Measurements from ENCODE around the gene GPRIN1. TPM values are rescaled to one million over a fixed set of nuclear protein-coding genes. Genes with fewer than 3 reads are reported as not detected.
A peak's percentile ranks its signal among the peaks of the same experiment; 100 is the strongest.

Gene GPRIN1
- total RNA-seq, result 1 to 10 TPM; 2.5 to 2.6 TPM

GRCh38 chr5:176609724-176610434 is at the start of gene GPRIN1:
GPRIN1 (minus strand) TSS chr5:176610156; CDS start chr5:176599834, 10,322 bp downstream.
- Mint-ChIP-seq H3K4me3 (peak within 1 kb of the TSS; percentile 87), H3K36me3 (ENCODE audit: low read depth) (no peaks in the 10 kb centered on the region), H3K4me1 (peaks cover 19% of the 10 kb centered on the region), H3K27me3 (peaks cover 38% of the 10 kb centered on the region), H3K9me3 (no peaks in the 10 kb centered on the region), H3K27ac (peak within 1 kb of the TSS; percentile 68)
- peak; percentile 47 for DNase-seq
- CTCF ChIA-PET, result interaction anchor here (0.6 to 0.8 kb wide), 2 partner anchors 22 to 78 kb away, joined by 3 read pairs; no protein-coding TSS in a partner anchor
- POLR2A ChIA-PET, result no interaction called here

DNA sequence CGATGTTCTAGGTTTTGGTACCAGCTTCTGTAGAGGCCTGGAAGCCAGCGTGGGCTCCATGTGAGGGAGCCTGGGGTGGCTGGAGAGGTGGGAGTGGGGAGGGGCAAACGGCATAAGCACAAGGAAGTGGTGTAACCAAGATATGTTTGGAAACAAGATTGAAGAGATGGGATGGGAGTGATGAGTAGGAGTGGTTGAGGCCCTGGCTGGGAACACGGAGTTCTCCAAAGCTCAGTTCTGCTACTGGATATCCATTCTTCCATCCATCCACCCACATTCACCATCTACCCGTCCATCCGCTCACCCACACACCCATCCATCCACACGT is 49.5 kb upstream of the GPRIN1 start:
- H3K36me3 Mint-ChIP-seq (ENCODE audit: low read depth), result peaks cover 5% of the 10 kb centered on the region

GRCh38 chr5:176658817-176659511 is 49.0 kb upstream of the GPRIN1 start:
- peak; percentile 68 for DNase-seq
- Mint-ChIP-seq H3K4me1 (peaks cover 33% of the 10 kb centered on the region), H3K9me3 (no peaks in the 10 kb centered on the region), H3K27ac (peak overlapping the region; percentile 48), H3K27me3 (peaks cover 3% of the 10 kb centered on the region), H3K4me3 (peak overlapping the region; percentile 56), H3K36me3 (ENCODE audit: low read depth) (peaks cover 5% of the 10 kb centered on the region)
- ChIA-PET POLR2A (interaction anchor here (0.7 kb wide), 1 partner anchor 12 kb away, joined by 3 read pairs; the partner anchor contains the start of gene TSPAN17), CTCF (interaction anchor here (0.9 to 5.8 kb wide), 12 partner anchors 10 to 929 kb away, joined by 3 to 76 read pairs (median 4); partner anchors contain the start of gene TSPAN17)

More for the DNA sequence above, 49.5 kb upstream of the GPRIN1 start:
- Mint-ChIP-seq H3K4me3 (no peak overlapping the region), H3K9me3 (no peaks in the 10 kb centered on the region), H3K27ac (no peak overlapping the region), H3K27me3 (peaks cover 7% of the 10 kb centered on the region), H3K4me1 (peaks cover 33% of the 10 kb centered on the region)
- no peak for DNase-seq
- POLR2A ChIA-PET, result interaction anchor here (0.7 kb wide), 1 partner anchor 12 kb away, joined by 3 read pairs; the partner anchor contains the start of gene TSPAN17
- CTCF ChIA-PET, result interaction anchor here (0.9 to 5.8 kb wide), 8 partner anchors 10 to 930 kb away, joined by 3 to 76 read pairs (median 5); partner anchors contain the start of gene TSPAN17

DNA sequence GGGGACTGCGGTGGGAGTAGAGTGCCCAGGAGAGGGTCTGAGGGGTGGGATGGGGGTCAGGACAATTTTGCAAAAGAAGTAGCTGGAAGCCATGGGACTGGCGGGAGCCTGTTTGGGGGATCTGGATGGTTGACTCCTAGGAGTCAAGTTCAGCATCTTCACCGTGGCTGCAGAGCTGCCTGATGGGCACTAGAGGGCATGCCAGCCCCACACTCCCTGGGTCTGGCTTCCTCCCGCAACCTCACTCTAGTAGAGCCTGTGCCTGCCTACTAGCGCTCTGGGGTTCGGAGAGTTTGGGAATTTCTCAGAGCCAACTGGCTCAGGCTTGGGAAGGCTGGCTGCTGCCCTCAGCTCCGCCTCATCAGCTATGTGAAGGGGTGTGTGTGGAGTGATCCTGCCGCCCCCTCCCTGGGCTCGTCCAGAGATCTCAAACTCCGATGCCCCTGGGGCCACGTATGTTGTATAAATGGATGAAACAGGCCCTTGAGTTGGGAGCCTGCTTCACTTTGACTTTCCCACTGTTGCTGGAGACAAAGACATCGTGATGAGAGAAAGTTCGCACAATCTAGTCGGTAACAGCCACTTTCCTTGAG is 48.1 kb upstream of the GPRIN1 start:
- peak overlapping the region; percentile 56 for H3K4me3 Mint-ChIP-seq
- CTCF ChIA-PET, result interaction anchor here (0.7 to 5.8 kb wide), 16 partner anchors 10 to 464 kb away, joined by 3 to 76 read pairs (median 4); partner anchors contain the start of genes CDHR2, EIF4E1B, SNCB and TSPAN17
- POLR2A ChIA-PET, result no interaction called here
- no peaks in the 10 kb centered on the region for H3K27me3 Mint-ChIP-seq
- DNase-seq, result peak; percentile 78
- peaks cover 40% of the 10 kb centered on the region for H3K4me1 Mint-ChIP-seq
- peaks cover 12% of the 10 kb centered on the region for H3K36me3 Mint-ChIP-seq (ENCODE audit: low read depth)
- H3K27ac Mint-ChIP-seq, result peak overlapping the region; percentile 48
- no peaks in the 10 kb centered on the region for H3K9me3 Mint-ChIP-seq

GRCh38 chr5:176656467-176656990 is 46.6 kb upstream of the GPRIN1 start:
- H3K4me3 Mint-ChIP-seq, result no peak overlapping the region
- H3K9me3 Mint-ChIP-seq, result no peaks in the 10 kb centered on the region
- peaks cover 17% of the 10 kb centered on the region for H3K36me3 Mint-ChIP-seq (ENCODE audit: low read depth)
- H3K27me3 Mint-ChIP-seq, result no peaks in the 10 kb centered on the region
- no peak for DNase-seq
- H3K27ac Mint-ChIP-seq, result no peak overlapping the region
- POLR2A ChIA-PET, result no interaction called here
- CTCF ChIA-PET, result interaction anchor here (1.7 to 5.8 kb wide), 2 partner anchors 9 to 284 kb away, joined by 4 to 76 read pairs; partner anchors contain the start of gene TSPAN17
- peaks cover 50% of the 10 kb centered on the region for H3K4me1 Mint-ChIP-seq

GRCh38 chr5:176654856-176655255 is 44.9 kb upstream of the GPRIN1 start:
- Mint-ChIP-seq H3K4me3 (no peak overlapping the region), H3K4me1 (peaks cover 53% of the 10 kb centered on the region), H3K27me3 (no peaks in the 10 kb centered on the region), H3K9me3 (no peaks in the 10 kb centered on the region), H3K36me3 (ENCODE audit: low read depth) (peaks cover 17% of the 10 kb centered on the region), H3K27ac (no peak overlapping the region)
- CTCF ChIA-PET, result no interaction called here
- POLR2A ChIA-PET, result no interaction called here
- DNase-seq, result no peak

GRCh38 chr5:176653401-176654385 is 43.7 kb upstream of the GPRIN1 start:
- no peak for DNase-seq
- Mint-ChIP-seq H3K27ac (no peak overlapping the region), H3K27me3 (no peaks in the 10 kb centered on the region), H3K4me3 (no peak overlapping the region), H3K36me3 (ENCODE audit: low read depth) (peaks cover 17% of the 10 kb centered on the region), H3K9me3 (no peaks in the 10 kb centered on the region), H3K4me1 (peaks cover 52% of the 10 kb centered on the region)
- CTCF ChIA-PET, result interaction anchor here (0.6 kb wide), 1 partner anchor 469 kb away, joined by 4 read pairs; no protein-coding TSS in a partner anchor
- POLR2A ChIA-PET, result no interaction called here

DNA sequence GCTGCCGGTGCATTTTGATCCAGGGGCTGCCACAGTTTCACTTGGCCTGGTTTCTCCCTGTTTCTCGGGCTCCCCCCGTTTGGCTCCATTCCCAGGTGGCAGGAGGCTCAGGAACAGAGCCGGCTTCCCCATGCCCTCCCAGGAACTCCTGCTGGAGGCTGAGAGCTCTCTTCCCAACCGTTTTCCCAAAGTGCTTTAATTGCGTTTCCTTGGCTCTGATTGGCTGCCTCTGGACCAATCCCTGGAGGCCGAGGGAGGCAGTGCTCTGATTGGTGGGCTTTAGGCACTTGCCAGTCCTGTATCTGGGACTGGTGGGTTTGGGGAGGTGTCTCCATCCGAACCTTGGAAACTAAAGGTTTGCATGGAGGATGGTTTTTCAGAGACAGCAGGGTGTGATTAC is 42.2 kb upstream of the GPRIN1 start:
- peaks cover 49% of the 10 kb centered on the region for H3K4me1 Mint-ChIP-seq
- H3K4me3 Mint-ChIP-seq, result no peak overlapping the region
- ChIA-PET CTCF (interaction anchor here (10.6 kb wide), 1 partner anchor 7 kb away, joined by 76 read pairs; no protein-coding TSS in a partner anchor), POLR2A (no interaction called here)
- peaks cover 17% of the 10 kb centered on the region for H3K36me3 Mint-ChIP-seq (ENCODE audit: low read depth)
- DNase-seq, result no peak
- H3K27me3 Mint-ChIP-seq, result no peaks in the 10 kb centered on the region
- no peak overlapping the region for H3K27ac Mint-ChIP-seq
- H3K9me3 Mint-ChIP-seq, result no peaks in the 10 kb centered on the region

DNA sequence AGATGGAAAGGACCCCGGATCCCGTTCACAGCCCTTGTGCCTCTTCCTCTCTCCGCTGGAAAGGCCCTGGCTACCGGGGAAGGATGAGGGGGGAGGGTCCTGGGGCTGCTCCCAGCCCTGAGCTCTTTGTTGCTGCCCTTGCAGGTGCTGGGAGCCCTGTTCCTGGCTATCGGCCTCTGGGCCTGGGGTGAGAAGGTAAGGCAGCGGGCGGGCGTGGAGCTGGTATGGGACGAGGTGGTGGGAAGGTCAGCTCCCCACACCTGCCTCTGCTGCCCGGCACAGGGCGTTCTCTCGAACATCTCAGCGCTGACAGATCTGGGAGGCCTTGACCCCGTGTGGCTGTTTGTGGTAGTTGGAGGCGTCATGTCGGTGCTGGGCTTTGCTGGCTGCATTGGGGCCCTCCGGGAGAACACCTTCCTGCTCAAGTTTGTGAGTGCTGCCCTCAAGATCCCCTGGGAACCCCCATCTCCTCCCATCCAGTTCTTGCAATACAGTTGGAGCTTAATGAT is 41.6 kb upstream of the GPRIN1 start:
- DNase-seq, result no peak
- Mint-ChIP-seq H3K27ac (no peak overlapping the region), H3K4me1 (peaks cover 55% of the 10 kb centered on the region), H3K4me3 (no peak overlapping the region), H3K9me3 (no peaks in the 10 kb centered on the region), H3K27me3 (no peaks in the 10 kb centered on the region), H3K36me3 (ENCODE audit: low read depth) (peaks cover 17% of the 10 kb centered on the region)
- ChIA-PET POLR2A (no interaction called here), CTCF (interaction anchor here (0.9 to 10.6 kb wide), 2 partner anchors 8 to 21 kb away, joined by 4 to 76 read pairs; partner anchors contain the start of genes EIF4E1B and SNCB)

DNA sequence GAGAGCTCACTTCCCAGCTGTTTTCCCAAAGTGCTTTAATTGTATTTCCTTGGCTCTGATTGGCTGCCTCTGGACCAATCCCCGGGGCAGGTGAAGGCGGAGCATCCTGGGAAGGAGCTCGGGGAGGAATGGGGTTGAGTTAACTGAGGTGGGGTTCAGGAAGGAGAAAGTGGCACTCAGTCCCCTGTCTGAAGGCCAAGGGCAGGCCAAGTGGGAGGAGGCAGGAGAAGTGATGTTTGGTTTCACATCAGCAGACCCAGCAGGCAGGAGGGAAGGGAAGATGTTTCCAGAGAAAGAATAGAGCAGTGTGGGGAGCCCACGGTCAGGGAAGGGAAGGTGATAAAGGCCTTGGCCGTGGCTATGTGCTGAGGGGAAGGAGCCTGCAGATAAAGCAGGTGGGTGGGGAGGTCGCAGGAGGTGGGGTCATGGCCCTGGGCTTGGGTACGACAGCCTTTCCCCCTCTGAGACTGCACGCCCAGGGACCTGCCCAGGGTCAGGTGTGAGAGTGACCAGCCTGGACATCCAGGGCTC is 40.5 kb upstream of the GPRIN1 start:
- H3K9me3 Mint-ChIP-seq, result no peaks in the 10 kb centered on the region
- H3K27ac Mint-ChIP-seq, result peak overlapping the region; percentile 61
- ChIA-PET POLR2A (no interaction called here), CTCF (interaction anchor here (10.6 kb wide), 1 partner anchor 9 kb away, joined by 76 read pairs; no protein-coding TSS in a partner anchor)
- H3K36me3 Mint-ChIP-seq (ENCODE audit: low read depth), result peaks cover 13% of the 10 kb centered on the region
- DNase-seq, result no peak
- no peaks in the 10 kb centered on the region for H3K27me3 Mint-ChIP-seq
- no peak overlapping the region for H3K4me3 Mint-ChIP-seq
- H3K4me1 Mint-ChIP-seq, result peaks cover 62% of the 10 kb centered on the region

DNA sequence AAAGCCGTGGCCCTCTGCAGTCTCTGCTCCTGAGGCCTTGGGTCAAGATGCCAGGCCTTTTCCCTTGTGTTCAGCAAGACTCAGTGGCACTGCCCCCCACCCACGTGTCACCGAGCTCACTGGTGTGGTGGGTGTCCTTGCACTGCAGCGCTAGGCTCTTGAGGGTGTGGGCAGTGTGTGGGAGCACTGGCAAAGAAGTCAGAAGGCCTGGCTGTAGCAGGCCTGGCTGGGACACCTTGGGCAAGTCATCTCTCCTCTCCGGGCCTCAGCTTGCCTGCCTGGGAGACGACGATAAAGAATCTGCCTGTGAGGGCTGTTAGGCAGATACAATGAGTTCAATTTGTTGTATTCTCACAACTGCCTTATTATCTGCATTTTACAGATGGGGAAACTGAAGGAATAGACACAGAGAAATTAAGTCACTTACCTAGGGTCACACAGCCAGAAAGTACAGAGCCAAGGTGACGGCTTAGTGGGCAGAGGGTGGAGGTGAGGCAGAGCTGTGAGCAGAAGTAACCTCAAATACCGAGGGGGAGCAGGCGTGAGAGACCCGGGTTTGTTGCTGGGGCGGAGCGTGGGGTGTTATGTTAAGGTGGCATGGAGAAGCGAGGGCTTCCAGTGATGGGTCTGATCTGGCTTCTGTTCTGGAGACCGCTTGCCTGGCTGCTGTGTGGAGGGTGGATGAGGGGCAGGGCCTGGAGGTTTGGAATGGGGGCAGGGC is 38.7 kb upstream of the GPRIN1 start:
- Mint-ChIP-seq H3K36me3 (ENCODE audit: low read depth) (peaks cover 9% of the 10 kb centered on the region), H3K4me1 (peaks cover 59% of the 10 kb centered on the region), H3K27ac (peak overlapping the region; percentile 85), H3K9me3 (no peaks in the 10 kb centered on the region), H3K27me3 (no peaks in the 10 kb centered on the region), H3K4me3 (peak overlapping the region; percentile 73)
- DNase-seq, result peak; percentile 22
- CTCF ChIA-PET, result interaction anchor here (0.7 to 10.6 kb wide), 3 partner anchors 11 to 160 kb away, joined by 3 to 76 read pairs (median 3); no protein-coding TSS in a partner anchor
- POLR2A ChIA-PET, result no interaction called here
